ENCODE results near the gene EYA4. TPM values are rescaled to one million over a fixed set of nuclear protein-coding genes. Genes with fewer than 3 reads are reported as not detected.

The EYA4 gene
- total RNA-seq, 1 experiment from 2014 or later: 0.24 TPM

DNA sequence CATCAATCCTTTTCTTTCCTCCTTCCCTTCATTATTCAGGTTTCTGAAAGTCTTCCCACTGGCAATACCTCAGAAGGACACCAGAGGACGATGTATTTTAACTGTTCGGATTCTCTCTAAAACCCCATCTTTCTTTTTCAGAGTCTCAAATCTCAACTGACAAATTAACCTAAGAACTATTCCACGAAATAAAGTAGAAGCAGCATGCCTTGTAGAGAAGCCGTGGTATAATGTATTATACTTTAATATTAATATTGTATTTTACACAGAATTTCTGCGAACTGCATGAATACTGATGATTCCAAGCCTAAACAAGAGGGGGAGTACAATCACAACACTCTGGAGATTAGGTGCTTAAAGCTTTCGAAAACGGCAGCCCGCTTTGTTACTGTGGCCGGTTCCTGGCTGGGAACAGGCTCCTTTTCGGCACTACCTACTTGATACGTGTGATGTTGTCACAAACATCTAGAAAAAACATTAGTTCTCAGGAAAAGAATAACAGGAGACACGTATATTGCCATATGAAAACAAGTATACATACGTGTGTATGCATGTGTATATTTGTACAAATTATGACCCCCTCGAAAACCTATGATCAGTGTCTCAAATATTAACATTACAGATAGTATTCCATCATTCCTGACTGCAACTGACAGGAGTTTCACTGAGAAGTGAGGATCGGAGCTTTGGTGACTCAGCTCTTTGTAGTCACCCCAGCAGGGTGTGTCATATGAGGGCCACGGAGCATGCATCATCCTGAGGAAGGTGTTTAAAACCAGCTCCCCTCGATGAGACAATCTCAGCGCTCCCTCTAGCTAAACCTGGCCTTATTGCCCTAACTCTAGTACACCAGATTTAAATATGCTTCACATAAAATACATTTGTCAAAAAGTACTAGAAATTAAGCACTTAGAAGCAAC, 328.1 kb downstream of the EYA4 start:
- H3K9me3 Mint-ChIP-seq: no peaks in the 10 kb centered on the region
- H3K4me3 Mint-ChIP-seq: peak overlapping the region; percentile 77
- ChIA-PET POLR2A (no interaction called here), CTCF (interaction anchor here (0.5 to 3.7 kb wide), 34 partner anchors 11 to 528 kb away, joined by 3 to 61 read pairs (median 3); no protein-coding TSS in a partner anchor)
- H3K27ac Mint-ChIP-seq: peak overlapping the region; percentile 92
- DNase-seq (ENCODE audit: low spot score) (peak; percentile 36), ATAC-seq (peak; percentile 90)
- H3K4me1 Mint-ChIP-seq: peaks cover 7% of the 10 kb centered on the region
- TF ChIP-seq ZNF232 (CRISPR knock-in tag; IDR thresholded peaks at IDR 0.05): no peak
- TF ChIP-seq NR1H2 (CRISPR knock-in tag; IDR thresholded peaks at IDR 0.05): no peak
- TF ChIP-seq EMX1 (CRISPR knock-in tag; IDR thresholded peaks at IDR 0.05): no peak
- TF ChIP-seq NR3C1 (CRISPR knock-in tag; conservative IDR thresholded peaks at IDR 0.05; ENCODE audit: low read depth): no peak
- TF ChIP-seq, protein P1, sequence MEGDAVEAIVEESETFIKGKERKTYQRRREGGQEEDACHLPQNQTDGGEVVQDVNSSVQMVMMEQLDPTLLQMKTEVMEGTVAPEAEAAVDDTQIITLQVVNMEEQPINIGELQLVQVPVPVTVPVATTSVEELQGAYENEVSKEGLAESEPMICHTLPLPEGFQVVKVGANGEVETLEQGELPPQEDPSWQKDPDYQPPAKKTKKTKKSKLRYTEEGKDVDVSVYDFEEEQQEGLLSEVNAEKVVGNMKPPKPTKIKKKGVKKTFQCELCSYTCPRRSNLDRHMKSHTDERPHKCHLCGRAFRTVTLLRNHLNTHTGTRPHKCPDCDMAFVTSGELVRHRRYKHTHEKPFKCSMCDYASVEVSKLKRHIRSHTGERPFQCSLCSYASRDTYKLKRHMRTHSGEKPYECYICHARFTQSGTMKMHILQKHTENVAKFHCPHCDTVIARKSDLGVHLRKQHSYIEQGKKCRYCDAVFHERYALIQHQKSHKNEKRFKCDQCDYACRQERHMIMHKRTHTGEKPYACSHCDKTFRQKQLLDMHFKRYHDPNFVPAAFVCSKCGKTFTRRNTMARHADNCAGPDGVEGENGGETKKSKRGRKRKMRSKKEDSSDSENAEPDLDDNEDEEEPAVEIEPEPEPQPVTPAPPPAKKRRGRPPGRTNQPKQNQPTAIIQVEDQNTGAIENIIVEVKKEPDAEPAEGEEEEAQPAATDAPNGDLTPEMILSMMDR (IDR thresholded peaks at IDR 0.05): peak; percentile 78
- TF ChIP-seq ESRRA (CRISPR knock-in tag; IDR thresholded peaks at IDR 0.05; ENCODE audit: borderline replicate concordance): no peak
- TF ChIP-seq, protein P2, sequence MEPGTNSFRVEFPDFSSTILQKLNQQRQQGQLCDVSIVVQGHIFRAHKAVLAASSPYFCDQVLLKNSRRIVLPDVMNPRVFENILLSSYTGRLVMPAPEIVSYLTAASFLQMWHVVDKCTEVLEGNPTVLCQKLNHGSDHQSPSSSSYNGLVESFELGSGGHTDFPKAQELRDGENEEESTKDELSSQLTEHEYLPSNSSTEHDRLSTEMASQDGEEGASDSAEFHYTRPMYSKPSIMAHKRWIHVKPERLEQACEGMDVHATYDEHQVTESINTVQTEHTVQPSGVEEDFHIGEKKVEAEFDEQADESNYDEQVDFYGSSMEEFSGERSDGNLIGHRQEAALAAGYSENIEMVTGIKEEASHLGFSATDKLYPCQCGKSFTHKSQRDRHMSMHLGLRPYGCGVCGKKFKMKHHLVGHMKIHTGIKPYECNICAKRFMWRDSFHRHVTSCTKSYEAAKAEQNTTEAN (CRISPR knock-in tag; IDR thresholded peaks at IDR 0.05): no peak
- TF ChIP-seq, protein P3, sequence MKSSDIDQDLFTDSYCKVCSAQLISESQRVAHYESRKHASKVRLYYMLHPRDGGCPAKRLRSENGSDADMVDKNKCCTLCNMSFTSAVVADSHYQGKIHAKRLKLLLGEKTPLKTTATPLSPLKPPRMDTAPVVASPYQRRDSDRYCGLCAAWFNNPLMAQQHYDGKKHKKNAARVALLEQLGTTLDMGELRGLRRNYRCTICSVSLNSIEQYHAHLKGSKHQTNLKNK (CRISPR knock-in tag; IDR thresholded peaks at IDR 0.05): no peak
- H3K27me3 Mint-ChIP-seq (ENCODE audit: low read depth): no peaks in the 10 kb centered on the region
- no peaks in the 10 kb centered on the region for H3K36me3 Mint-ChIP-seq

DNA sequence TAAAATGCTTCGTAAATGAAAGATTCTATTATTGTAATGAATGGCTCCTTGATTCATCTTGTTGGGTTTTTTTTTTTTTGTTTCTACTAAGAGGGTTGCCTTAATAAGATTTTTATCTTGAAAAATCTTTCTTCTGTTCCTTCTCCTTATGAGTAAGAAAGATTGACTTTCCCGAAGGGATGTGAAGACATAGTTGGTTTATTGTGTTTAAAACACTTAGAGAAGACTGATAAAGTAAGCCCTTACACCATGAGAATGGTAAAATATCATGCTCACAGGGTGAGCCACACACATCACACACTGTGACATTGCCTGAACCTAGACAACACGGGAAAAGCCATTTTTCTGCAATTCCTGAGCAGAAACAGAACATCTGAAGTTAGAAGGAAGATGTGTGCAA, 330.5 kb downstream of the EYA4 start:
- Mint-ChIP-seq H3K4me1 (peaks cover 7% of the 10 kb centered on the region), H3K9me3 (peaks cover 10% of the 10 kb centered on the region), H3K27ac (no peak overlapping the region), H3K4me3 (no peak overlapping the region), H3K27me3 (ENCODE audit: low read depth) (no peaks in the 10 kb centered on the region), H3K36me3 (no peaks in the 10 kb centered on the region)
- CTCF ChIA-PET: no interaction called here
- no peak for DNase-seq (ENCODE audit: low spot score)
- no peak for TF ChIP-seq CREB1 (CRISPR knock-in tag; IDR thresholded peaks at IDR 0.05)
- TF ChIP-seq NFATC4 (CRISPR knock-in tag; IDR thresholded peaks at IDR 0.05): no peak
- TF ChIP-seq, protein P4, sequence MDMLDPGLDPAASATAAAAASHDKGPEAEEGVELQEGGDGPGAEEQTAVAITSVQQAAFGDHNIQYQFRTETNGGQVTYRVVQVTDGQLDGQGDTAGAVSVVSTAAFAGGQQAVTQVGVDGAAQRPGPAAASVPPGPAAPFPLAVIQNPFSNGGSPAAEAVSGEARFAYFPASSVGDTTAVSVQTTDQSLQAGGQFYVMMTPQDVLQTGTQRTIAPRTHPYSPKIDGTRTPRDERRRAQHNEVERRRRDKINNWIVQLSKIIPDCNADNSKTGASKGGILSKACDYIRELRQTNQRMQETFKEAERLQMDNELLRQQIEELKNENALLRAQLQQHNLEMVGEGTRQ (CRISPR knock-in tag; IDR thresholded peaks at IDR 0.05): no peak
- TF ChIP-seq, protein P5, sequence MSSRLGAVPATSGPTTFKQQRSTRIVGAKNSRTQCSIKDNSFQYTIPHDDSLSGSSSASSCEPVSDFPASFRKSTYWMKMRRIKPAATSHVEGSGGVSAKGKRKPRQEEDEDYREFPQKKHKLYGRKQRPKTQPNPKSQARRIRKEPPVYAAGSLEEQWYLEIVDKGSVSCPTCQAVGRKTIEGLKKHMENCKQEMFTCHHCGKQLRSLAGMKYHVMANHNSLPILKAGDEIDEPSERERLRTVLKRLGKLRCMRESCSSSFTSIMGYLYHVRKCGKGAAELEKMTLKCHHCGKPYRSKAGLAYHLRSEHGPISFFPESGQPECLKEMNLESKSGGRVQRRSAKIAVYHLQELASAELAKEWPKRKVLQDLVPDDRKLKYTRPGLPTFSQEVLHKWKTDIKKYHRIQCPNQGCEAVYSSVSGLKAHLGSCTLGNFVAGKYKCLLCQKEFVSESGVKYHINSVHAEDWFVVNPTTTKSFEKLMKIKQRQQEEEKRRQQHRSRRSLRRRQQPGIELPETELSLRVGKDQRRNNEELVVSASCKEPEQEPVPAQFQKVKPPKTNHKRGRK (CRISPR knock-in tag; IDR thresholded peaks at IDR 0.05; ENCODE audit: borderline replicate concordance): no peak
- TF ChIP-seq ZNF317 (CRISPR knock-in tag; IDR thresholded peaks at IDR 0.05; ENCODE audit: borderline replicate concordance, low read depth): no peak
- ATAC-seq: no peak
- POLR2A ChIA-PET: no interaction called here

DNA sequence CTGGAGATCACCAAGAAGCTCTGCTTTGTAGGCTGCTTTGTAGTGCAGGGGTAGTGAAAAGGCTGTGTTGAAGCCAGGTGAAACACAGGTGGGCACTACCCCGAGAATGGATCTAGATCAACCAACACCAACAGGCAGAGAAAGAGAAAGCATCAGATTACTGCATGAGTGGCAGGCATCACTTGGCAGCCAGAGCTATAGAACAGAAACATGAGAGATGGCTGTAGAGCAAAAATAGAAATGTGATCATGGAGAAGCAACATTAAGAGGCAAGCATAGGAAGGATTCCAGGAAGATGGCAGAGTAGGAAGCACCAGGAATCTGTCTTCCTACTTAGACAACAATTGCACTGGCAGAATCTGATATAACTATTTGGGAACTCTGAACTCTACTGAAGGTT, 336.7 kb downstream of the EYA4 start:
- ChIA-PET CTCF (no interaction called here), POLR2A (no interaction called here)
- Mint-ChIP-seq H3K9me3 (peaks cover 37% of the 10 kb centered on the region), H3K4me1 (no peaks in the 10 kb centered on the region), H3K4me3 (no peak overlapping the region), H3K27ac (no peak overlapping the region), H3K36me3 (no peaks in the 10 kb centered on the region; the same call in none of the 2 replicates), H3K27me3 (ENCODE audit: low read depth) (no peaks in the 10 kb centered on the region)
- ATAC-seq: no peak
- DNase-seq (ENCODE audit: low spot score): no peak
- no peak for TF ChIP-seq ATF1 (CRISPR knock-in tag; IDR thresholded peaks at IDR 0.05)
- no peak for TF ChIP-seq NR1H2 (CRISPR knock-in tag; IDR thresholded peaks at IDR 0.05)
- TF ChIP-seq, protein P6, sequence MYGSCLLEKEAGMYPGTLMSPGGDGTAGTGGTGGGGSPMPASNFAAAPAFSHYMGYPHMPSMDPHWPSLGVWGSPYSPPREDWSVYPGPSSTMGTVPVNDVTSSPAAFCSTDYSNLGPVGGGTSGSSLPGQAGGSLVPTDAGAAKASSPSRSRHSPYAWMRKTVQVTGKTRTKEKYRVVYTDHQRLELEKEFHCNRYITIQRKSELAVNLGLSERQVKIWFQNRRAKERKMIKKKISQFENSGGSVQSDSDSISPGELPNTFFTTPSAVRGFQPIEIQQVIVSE (CRISPR knock-in tag; IDR thresholded peaks at IDR 0.05; ENCODE audit: borderline replicate concordance): no peak
- TF ChIP-seq NFATC4 (CRISPR knock-in tag; IDR thresholded peaks at IDR 0.05): no peak
- no peak for TF ChIP-seq MXD4 (CRISPR knock-in tag; IDR thresholded peaks at IDR 0.05; ENCODE audit: borderline replicate concordance)
- no peak for TF ChIP-seq SMAD4 (CRISPR knock-in tag; IDR thresholded peaks at IDR 0.05)
- no peak for TF ChIP-seq ZBTB21 (CRISPR knock-in tag; IDR thresholded peaks at IDR 0.05; ENCODE audit: borderline replicate concordance)
- no peak for TF ChIP-seq FOXP1 (CRISPR knock-in tag; IDR thresholded peaks at IDR 0.05; ENCODE audit: borderline replicate concordance)
- TF ChIP-seq CBFB (CRISPR knock-in tag; IDR thresholded peaks at IDR 0.05; ENCODE audit: low read depth): no peak
- TF ChIP-seq FOXK1 (CRISPR knock-in tag; IDR thresholded peaks at IDR 0.05): no peak
- TF ChIP-seq, protein P7, sequence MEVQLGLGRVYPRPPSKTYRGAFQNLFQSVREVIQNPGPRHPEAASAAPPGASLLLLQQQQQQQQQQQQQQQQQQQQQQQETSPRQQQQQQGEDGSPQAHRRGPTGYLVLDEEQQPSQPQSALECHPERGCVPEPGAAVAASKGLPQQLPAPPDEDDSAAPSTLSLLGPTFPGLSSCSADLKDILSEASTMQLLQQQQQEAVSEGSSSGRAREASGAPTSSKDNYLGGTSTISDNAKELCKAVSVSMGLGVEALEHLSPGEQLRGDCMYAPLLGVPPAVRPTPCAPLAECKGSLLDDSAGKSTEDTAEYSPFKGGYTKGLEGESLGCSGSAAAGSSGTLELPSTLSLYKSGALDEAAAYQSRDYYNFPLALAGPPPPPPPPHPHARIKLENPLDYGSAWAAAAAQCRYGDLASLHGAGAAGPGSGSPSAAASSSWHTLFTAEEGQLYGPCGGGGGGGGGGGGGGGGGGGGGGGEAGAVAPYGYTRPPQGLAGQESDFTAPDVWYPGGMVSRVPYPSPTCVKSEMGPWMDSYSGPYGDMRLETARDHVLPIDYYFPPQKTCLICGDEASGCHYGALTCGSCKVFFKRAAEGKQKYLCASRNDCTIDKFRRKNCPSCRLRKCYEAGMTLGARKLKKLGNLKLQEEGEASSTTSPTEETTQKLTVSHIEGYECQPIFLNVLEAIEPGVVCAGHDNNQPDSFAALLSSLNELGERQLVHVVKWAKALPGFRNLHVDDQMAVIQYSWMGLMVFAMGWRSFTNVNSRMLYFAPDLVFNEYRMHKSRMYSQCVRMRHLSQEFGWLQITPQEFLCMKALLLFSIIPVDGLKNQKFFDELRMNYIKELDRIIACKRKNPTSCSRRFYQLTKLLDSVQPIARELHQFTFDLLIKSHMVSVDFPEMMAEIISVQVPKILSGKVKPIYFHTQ (CRISPR knock-in tag; IDR thresholded peaks at IDR 0.05): no peak
